Thoracic aorta (tissue), 2 donors: ENCODE measurements around the gene NTSR1. TPM values are rescaled to one million over a fixed set of nuclear protein-coding genes. Genes with fewer than 3 reads are reported as not detected.

Source experiments
- ATAC-seq: fragments of 150-250 bp; one replicate; pipeline ENCODE4 v1.8.0; 2017; ENCODE audit warnings: low read depth; ENCODE audit not compliant: insufficient number of reproducible peaks, low FRiP score
- DNase-seq: peaks from one replicate; pipeline ENCODE4 v3.0.0-alpha.2; 2020; ENCODE audit warnings: low spot score
- H3K27ac ChIP-seq, 2 donors: fragments of 200-600 bp; sonication (generic); 1 replicate in 1 of 2; 2 replicates in 1 of 2; pipeline ENCODE4 v1.5.1; 2016; ENCODE audit warnings: mild to moderate bottlenecking in 2 of 2, moderate library complexity in 2 of 2
- H3K27me3 ChIP-seq: fragments of 200-600 bp; sonication (generic); replicated peaks from 2 replicates; pipeline ENCODE4 v1.6.0; 2016; ENCODE audit warnings: mild to moderate bottlenecking; ENCODE audit not compliant: insufficient read depth
- H3K36me3 ChIP-seq: fragments of 200-600 bp; sonication (generic); one replicate; pipeline ENCODE4 v1.5.1; 2016
- H3K4me1 ChIP-seq, 2 donors: fragments of 200-600 bp; sonication (generic); 1 replicate in 1 of 2; 2 replicates in 1 of 2; pipeline versions ENCODE4 v1.5.1 to v1.6.0; 2016; ENCODE audit warnings: low read depth in 2 of 2, mild to moderate bottlenecking in 1 of 2; ENCODE audit not compliant: control insufficient read depth in 1 of 2
- H3K4me3 ChIP-seq: fragments of 200-600 bp; sonication (generic); 2 replicates; pipeline ENCODE4 v1.5.1; 2016; ENCODE audit warnings: mild to moderate bottlenecking
- H3K9me3 ChIP-seq: fragments of 200-600 bp; sonication (generic); 2 replicates; pipeline ENCODE4 v1.5.1; 2016
- total RNA-seq, 2 donors: library from RNA; depleted of rRNA; stranded (reverse); fragments of >200 nt; gene quantifications; one replicate each; pipeline versions ENCODE4 v1.1.0 to v1.2.3, GENCODE V29; 2016
- TF ChIP-seq, protein P1 (sequence below): fragments of 200-600 bp; sonication (generic); IDR thresholded peaks from one replicate; pipeline ENCODE4 v1.5.1; 2019; ENCODE audit warnings: antibody characterized with exemption

NTSR1 gene
- total RNA-seq, 2 donors from 2014 or later: not detected

DNA sequence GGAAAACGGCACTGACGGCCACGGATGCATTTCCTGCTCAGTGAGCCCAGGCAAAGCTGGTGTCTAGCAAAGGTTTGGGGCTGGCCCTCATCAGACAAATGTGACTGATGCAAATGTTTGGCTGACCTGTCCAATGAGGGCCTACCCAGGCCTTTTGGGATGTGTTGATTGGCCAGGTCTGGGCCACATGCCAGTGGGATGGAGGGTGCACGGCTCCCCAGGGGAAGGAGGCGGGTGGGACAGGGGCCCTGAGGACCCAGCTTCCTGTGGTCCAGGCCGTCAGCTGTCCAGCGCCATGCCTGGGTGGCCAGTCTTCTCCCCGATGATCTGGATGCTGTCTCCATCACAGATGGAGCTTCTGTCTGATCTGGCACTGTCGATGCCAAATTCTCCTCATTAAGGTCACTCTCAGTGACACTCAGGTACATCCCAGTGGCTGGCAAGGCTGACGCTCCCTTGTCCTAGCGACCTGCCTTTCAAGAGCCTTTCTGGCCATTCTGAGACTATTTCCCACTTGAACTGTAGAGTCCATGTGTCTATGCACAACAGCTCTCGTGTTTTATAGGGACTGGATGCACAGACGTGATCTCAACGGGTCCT is 43.0 kb downstream of the NTSR1 start:
- DNase-seq: no peak
- Histone ChIP-seq H3K4me1 (no peaks in the 10 kb centered on the region), H3K36me3 (no peaks in the 10 kb centered on the region), H3K27ac (no peak overlapping the region), H3K4me3 (no peak overlapping the region), H3K27me3 (no peaks in the 10 kb centered on the region), H3K9me3 (no peaks in the 10 kb centered on the region)
- TF ChIP-seq, protein P1, sequence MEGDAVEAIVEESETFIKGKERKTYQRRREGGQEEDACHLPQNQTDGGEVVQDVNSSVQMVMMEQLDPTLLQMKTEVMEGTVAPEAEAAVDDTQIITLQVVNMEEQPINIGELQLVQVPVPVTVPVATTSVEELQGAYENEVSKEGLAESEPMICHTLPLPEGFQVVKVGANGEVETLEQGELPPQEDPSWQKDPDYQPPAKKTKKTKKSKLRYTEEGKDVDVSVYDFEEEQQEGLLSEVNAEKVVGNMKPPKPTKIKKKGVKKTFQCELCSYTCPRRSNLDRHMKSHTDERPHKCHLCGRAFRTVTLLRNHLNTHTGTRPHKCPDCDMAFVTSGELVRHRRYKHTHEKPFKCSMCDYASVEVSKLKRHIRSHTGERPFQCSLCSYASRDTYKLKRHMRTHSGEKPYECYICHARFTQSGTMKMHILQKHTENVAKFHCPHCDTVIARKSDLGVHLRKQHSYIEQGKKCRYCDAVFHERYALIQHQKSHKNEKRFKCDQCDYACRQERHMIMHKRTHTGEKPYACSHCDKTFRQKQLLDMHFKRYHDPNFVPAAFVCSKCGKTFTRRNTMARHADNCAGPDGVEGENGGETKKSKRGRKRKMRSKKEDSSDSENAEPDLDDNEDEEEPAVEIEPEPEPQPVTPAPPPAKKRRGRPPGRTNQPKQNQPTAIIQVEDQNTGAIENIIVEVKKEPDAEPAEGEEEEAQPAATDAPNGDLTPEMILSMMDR: no peak
- no peak for ATAC-seq

DNA sequence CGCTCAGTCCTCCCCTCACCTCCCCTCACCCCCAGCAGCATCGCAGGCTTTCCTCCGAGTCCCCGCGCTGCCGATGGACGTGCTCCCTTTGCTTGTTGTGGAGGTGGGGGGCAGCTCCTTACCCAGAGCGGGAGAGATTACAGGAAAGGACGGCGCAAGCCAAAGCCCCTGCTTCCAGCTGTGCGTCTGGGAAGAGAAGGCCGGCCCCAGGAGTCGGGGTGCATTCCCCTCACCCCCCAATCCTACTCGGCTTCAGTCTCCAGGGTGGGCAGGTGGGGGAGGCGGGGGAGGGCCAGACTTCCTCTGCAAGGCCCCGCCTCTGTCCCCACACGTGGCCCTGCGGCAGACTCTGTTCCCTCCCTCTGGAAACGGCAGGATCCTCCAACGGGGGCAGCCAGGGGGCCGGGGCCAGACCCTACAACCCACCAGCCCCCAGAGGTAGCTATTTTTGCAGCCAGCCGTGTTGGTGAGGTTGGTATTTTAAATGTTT is 43.6 kb downstream of the NTSR1 start:
- Histone ChIP-seq H3K27ac (no peak overlapping the region), H3K27me3 (no peaks in the 10 kb centered on the region), H3K36me3 (no peaks in the 10 kb centered on the region), H3K4me1 (no peaks in the 10 kb centered on the region), H3K9me3 (no peaks in the 10 kb centered on the region), H3K4me3 (no peak overlapping the region)
- ATAC-seq (no peak), DNase-seq (no peak)
- TF ChIP-seq, protein P1: no peak

DNA sequence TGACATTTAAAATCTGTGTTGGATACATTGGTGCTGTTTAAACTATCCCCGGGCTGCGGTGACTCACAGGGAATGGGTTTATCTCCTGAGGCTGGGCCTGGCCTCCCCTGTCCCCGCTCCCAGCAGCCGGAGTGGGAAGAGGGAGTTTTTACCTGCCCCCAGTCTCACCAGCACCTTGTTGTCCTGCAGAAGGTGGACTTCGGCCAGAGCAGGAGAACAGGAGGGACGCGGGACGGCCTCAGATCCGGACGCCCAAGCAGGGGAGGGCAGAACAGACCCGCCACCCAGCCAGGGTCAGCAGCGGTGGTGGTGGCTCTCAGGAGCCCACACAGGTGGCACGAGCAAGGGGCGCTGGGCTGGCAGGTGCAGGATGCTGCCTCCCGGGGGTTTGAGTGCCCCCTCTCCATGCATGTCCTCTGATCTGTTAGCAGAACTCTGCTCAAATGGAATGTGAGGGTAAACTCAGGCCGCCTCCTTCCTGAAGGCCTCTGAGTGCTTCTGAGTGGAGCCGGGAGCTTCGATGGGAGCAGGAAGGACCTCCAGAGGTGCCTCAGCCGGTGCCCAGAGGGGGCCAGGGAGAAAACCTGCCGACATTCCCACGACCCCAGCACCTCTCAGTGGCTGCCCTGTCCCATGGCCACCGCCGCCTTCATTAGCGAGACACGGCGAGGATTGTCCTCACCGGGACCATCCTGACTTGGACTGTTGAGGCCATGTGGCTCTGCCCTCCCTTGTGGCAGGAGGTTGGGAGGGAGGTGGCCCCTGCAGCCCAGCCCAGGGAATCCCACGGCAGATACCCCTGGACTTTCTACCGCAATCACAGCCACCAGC is 44.2 kb downstream of the NTSR1 start:
- Histone ChIP-seq H3K4me3 (no peak overlapping the region), H3K36me3 (no peaks in the 10 kb centered on the region), H3K27ac (no peak overlapping the region), H3K9me3 (peaks cover 5% of the 10 kb centered on the region), H3K27me3 (no peaks in the 10 kb centered on the region), H3K4me1 (no peaks in the 10 kb centered on the region)
- TF ChIP-seq, protein P1: no peak
- DNase-seq (no peak), ATAC-seq (no peak)

DNA sequence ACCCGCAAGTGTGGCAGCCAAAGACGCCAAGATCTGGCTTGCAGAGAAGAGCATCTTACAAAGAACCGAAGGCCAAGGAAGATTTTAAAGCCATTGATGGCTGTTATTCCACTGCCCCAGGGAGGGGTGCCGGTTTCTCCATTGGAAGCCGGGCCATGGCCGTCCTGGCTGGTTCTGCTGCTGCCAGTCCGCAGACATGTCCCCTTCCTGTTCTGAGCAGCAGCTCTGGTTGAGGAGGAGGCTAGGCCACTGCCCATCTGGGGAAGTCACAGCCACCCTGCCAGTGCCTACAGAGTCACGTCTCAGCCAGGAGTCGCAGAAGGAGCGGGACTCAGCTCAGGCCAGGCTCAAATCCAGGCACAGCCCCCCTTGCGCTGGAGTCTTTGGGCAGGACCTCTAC is 45.0 kb downstream of the NTSR1 start:
- no peak overlapping the region for H3K27ac ChIP-seq
- H3K4me1 ChIP-seq: no peaks in the 10 kb centered on the region
- DNase-seq: no peak
- peaks cover 5% of the 10 kb centered on the region for H3K9me3 ChIP-seq
- no peaks in the 10 kb centered on the region for H3K27me3 ChIP-seq
- TF ChIP-seq, protein P1: no peak
- no peaks in the 10 kb centered on the region for H3K36me3 ChIP-seq
- ATAC-seq: no peak
- H3K4me3 ChIP-seq: no peak overlapping the region

DNA sequence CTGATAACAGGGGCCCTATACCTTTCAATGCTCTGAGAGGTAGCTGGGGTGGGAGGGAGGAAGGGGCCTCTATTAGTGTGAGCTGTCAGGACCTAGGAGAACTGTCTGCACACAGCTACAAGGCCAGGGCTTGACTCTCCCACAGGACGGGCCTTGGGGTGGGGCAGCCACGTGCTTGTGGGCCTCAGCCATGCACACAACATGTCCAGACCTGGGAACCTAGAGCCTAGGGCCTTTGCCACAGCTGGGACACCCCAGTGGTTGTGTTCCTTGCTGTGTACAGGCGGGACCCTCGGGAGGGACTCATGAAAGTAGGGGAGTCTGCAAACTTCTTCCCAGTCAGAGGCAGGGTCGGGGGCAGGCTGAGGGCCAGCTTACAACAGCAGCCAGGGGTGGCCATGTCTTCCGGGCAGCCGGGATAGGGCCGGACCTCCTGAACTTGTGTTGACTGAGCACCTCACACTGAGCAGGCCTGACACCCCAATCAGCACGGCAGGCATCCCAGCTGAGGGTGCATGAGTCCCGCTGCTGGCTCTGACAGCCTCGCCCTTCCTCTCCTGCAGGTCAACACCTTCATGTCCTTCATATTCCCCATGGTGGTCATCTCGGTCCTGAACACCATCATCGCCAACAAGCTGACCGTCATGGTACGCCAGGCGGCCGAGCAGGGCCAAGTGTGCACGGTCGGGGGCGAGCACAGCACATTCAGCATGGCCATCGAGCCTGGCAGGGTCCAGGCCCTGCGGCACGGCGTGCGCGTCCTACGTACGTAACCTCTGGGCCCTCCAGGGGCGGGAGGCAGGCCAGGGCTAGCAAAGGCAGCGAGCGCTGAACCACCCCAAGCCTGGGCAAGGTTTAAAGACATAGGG is 45.7 kb downstream of the NTSR1 start:
- H3K27ac ChIP-seq: no peak overlapping the region
- DNase-seq: no peak
- no peaks in the 10 kb centered on the region for H3K36me3 ChIP-seq
- TF ChIP-seq, protein P1: no peak
- ATAC-seq: no peak
- H3K9me3 ChIP-seq: peaks cover 5% of the 10 kb centered on the region
- H3K4me1 ChIP-seq: no peaks in the 10 kb centered on the region
- H3K4me3 ChIP-seq: no peak overlapping the region
- H3K27me3 ChIP-seq: no peaks in the 10 kb centered on the region
